ENCODE data around the gene TIPARP.

The TIPARP gene

GRCh38 chr3:156693166-156693565 is 18.8 kb downstream of the TIPARP start:
- Histone ChIP-seq H3K79me1 (ENCODE audit: low read length) (no peaks in the 10 kb centered on the region), H3K4me2 (ENCODE audit: low read length) (no peak overlapping the region), H3K9ac (ENCODE audit: low read length) (no peak overlapping the region), H3K14ac (ENCODE audit: low read length) (no peak overlapping the region), H3K9me3 (ENCODE audit: insufficient read depth, low read depth, low read length) (no peaks in the 10 kb centered on the region), H2BK120ac (ENCODE audit: insufficient read depth, low read length, poor library complexity) (no peak overlapping the region), H3K4me1 (ENCODE audit: control insufficient read depth in 1 of 2, insufficient read depth in 2 of 2, low read length in 2 of 2) (no peaks in the 10 kb centered on the region), H4K12ac (ENCODE audit: low read depth, low read length) (no peak overlapping the region), H2AFZ (ENCODE audit: insufficient read depth, low read length, poor library complexity) (no peak overlapping the region), H3K4me3 (ENCODE audit: low read depth, low read length) (no peak overlapping the region), H3K27ac (ENCODE audit: low read depth, low read length) (no peak overlapping the region), H4K91ac (ENCODE audit: low read depth, low read length) (no peak overlapping the region), H4K8ac (ENCODE audit: low read depth, low read length) (no peak overlapping the region), H2BK5ac (ENCODE audit: low read depth, low read length, poor library complexity) (no peak overlapping the region), H3K4ac (ENCODE audit: low read depth, low read length) (no peak overlapping the region), H3K79me2 (ENCODE audit: control insufficient read depth, insufficient read depth, low read length, poor library complexity) (no peaks in the 10 kb centered on the region), H2AK5ac (ENCODE audit: low read length) (no peak overlapping the region), H2BK12ac (ENCODE audit: low read length) (no peak overlapping the region), H3K18ac (ENCODE audit: low read length) (no peak overlapping the region), H3K27me3 (ENCODE audit: insufficient read depth, low read length) (no peaks in the 10 kb centered on the region), H3K23ac (ENCODE audit: low read length) (no peak overlapping the region), H3K36me3 (ENCODE audit: control insufficient read depth in 1 of 2, insufficient read depth in 2 of 2, low read length in 2 of 2) (peaks cover 2 to 4% of the 10 kb centered on the region in 2 experiments)
- WGBS (ENCODE audit: extremely low coverage, insufficient coverage, insufficient read length) = no CpG with 5 or more reads among the region's 2 CpGs
- DNase-seq = no peak

DNA sequence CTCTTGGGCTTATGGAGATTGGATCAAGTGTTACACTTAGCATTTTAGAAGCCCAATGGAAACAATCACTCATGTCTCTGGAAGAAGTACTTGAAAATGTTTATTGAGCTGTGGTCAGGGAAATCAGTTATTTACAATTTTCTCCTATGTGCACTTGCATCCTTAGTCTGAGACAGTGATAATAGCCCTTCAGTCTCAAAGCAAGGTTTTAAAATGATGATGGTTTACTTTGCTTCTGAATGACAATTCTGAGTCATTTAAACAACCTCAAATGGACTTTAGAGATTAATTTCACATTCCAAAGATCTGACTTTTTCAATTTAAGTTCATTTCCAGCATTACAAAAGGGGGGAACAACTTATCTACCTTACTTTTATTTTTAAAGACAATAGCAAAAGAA is 20.1 kb downstream of the TIPARP start:
- no peaks in the 10 kb centered on the region for H3K4me1 ChIP-seq (ENCODE audit: control insufficient read depth in 1 of 2, insufficient read depth in 2 of 2, low read length in 2 of 2)
- no peak overlapping the region for H2BK12ac ChIP-seq (ENCODE audit: low read length)
- no peak overlapping the region for H3K9ac ChIP-seq (ENCODE audit: low read length)
- no peak overlapping the region for H2BK120ac ChIP-seq (ENCODE audit: insufficient read depth, low read length, poor library complexity)
- H3K79me2 ChIP-seq (ENCODE audit: control insufficient read depth, insufficient read depth, low read length, poor library complexity) = no peaks in the 10 kb centered on the region
- H2AK5ac ChIP-seq (ENCODE audit: low read length) = no peak overlapping the region
- no peaks in the 10 kb centered on the region for H3K79me1 ChIP-seq (ENCODE audit: low read length)
- H3K27me3 ChIP-seq (ENCODE audit: insufficient read depth, low read length) = no peaks in the 10 kb centered on the region
- no peak overlapping the region for H3K4me2 ChIP-seq (ENCODE audit: low read length)
- H3K27ac ChIP-seq (ENCODE audit: low read depth, low read length) = no peak overlapping the region
- no peak overlapping the region for H3K4me3 ChIP-seq (ENCODE audit: low read depth, low read length)
- peaks cover 2 to 4% of the 10 kb centered on the region in 2 experiments for H3K36me3 ChIP-seq (ENCODE audit: control insufficient read depth in 1 of 2, insufficient read depth in 2 of 2, low read length in 2 of 2)
- H3K4ac ChIP-seq (ENCODE audit: low read depth, low read length) = no peak overlapping the region
- no peak overlapping the region for H3K18ac ChIP-seq (ENCODE audit: low read length)
- no peak for DNase-seq
- H3K14ac ChIP-seq (ENCODE audit: low read length) = no peak overlapping the region
- no peak overlapping the region for H4K8ac ChIP-seq (ENCODE audit: low read depth, low read length)
- H4K91ac ChIP-seq (ENCODE audit: low read depth, low read length) = no peak overlapping the region
- H3K23ac ChIP-seq (ENCODE audit: low read length) = no peak overlapping the region
- H2AFZ ChIP-seq (ENCODE audit: insufficient read depth, low read length, poor library complexity) = no peak overlapping the region
- H4K12ac ChIP-seq (ENCODE audit: low read depth, low read length) = no peak overlapping the region
- no peaks in the 10 kb centered on the region for H3K9me3 ChIP-seq (ENCODE audit: insufficient read depth, low read depth, low read length)
- H2BK5ac ChIP-seq (ENCODE audit: low read depth, low read length, poor library complexity) = no peak overlapping the region

DNA sequence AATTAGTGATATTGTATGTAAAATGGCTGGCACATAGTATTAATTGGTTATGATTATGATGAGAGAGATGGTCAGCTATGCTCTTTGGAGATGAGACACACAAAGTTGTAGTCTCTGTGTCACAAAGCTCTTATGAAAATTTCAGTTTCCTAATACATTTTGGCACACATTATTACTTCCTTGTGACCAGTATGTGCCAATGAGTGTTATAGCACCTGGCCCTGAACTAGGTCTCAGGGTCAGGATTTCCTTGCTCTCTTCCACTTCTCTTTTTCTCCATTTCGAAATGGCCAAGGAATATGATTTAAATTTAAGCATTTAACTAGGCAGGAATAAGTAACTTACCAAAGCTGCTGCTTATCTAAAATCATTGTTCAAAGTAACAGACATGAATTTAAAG is 28.0 kb downstream of the TIPARP start:
- Histone ChIP-seq H3K9ac (ENCODE audit: low read length) (no peak overlapping the region), H3K79me1 (ENCODE audit: low read length) (no peaks in the 10 kb centered on the region)

GRCh38 chr3:156704370-156705036 is 30.1 kb downstream of the TIPARP start:
- Histone ChIP-seq H4K91ac (ENCODE audit: low read depth, low read length) (no peak overlapping the region), H3K79me1 (ENCODE audit: low read length) (no peaks in the 10 kb centered on the region), H3K27me3 (ENCODE audit: insufficient read depth, low read length) (no peaks in the 10 kb centered on the region), H2AFZ (ENCODE audit: insufficient read depth, low read length, poor library complexity) (no peak overlapping the region), H3K4ac (ENCODE audit: low read depth, low read length) (no peak overlapping the region), H3K14ac (ENCODE audit: low read length) (no peak overlapping the region), H2BK120ac (ENCODE audit: insufficient read depth, low read length, poor library complexity) (no peak overlapping the region), H3K4me1 (ENCODE audit: control insufficient read depth in 1 of 2, insufficient read depth in 2 of 2, low read length in 2 of 2) (no peaks in the 10 kb centered on the region), H3K4me3 (ENCODE audit: low read depth, low read length) (no peak overlapping the region), H3K9ac (ENCODE audit: low read length) (no peak overlapping the region), H2AK5ac (ENCODE audit: low read length) (no peak overlapping the region), H3K36me3 (ENCODE audit: control insufficient read depth in 1 of 2, insufficient read depth in 2 of 2, low read length in 2 of 2) (peaks cover 3 to 9% of the 10 kb centered on the region in 2 experiments), H4K8ac (ENCODE audit: low read depth, low read length) (no peak overlapping the region), H3K9me3 (ENCODE audit: insufficient read depth, low read depth, low read length) (no peaks in the 10 kb centered on the region), H3K27ac (ENCODE audit: low read depth, low read length) (no peak overlapping the region), H3K79me2 (ENCODE audit: control insufficient read depth, insufficient read depth, low read length, poor library complexity) (no peaks in the 10 kb centered on the region), H3K18ac (ENCODE audit: low read length) (no peak overlapping the region), H3K23ac (ENCODE audit: low read length) (no peak overlapping the region), H2BK5ac (ENCODE audit: low read depth, low read length, poor library complexity) (no peak overlapping the region), H2BK12ac (ENCODE audit: low read length) (no peak overlapping the region), H3K4me2 (ENCODE audit: low read length) (no peak overlapping the region), H4K12ac (ENCODE audit: low read depth, low read length) (no peak overlapping the region)
- DNase-seq = no peak
- WGBS (ENCODE audit: extremely low coverage, insufficient coverage, insufficient read length) = no CpG with 5 or more reads among the region's 4 CpGs

More for the DNA sequence above, 28.0 kb downstream of the TIPARP start:
- Histone ChIP-seq H3K27ac (ENCODE audit: low read depth, low read length) (no peak overlapping the region), H4K8ac (ENCODE audit: low read depth, low read length) (no peak overlapping the region), H3K4ac (ENCODE audit: low read depth, low read length) (no peak overlapping the region), H3K4me3 (ENCODE audit: low read depth, low read length) (no peak overlapping the region), H4K91ac (ENCODE audit: low read depth, low read length) (no peak overlapping the region), H3K18ac (ENCODE audit: low read length) (no peak overlapping the region), H4K12ac (ENCODE audit: low read depth, low read length) (no peak overlapping the region), H2BK12ac (ENCODE audit: low read length) (no peak overlapping the region), H2AFZ (ENCODE audit: insufficient read depth, low read length, poor library complexity) (no peak overlapping the region), H2BK5ac (ENCODE audit: low read depth, low read length, poor library complexity) (no peak overlapping the region), H3K14ac (ENCODE audit: low read length) (no peak overlapping the region), H3K4me2 (ENCODE audit: low read length) (no peak overlapping the region), H3K23ac (ENCODE audit: low read length) (no peak overlapping the region), H2AK5ac (ENCODE audit: low read length) (no peak overlapping the region), H3K36me3 (ENCODE audit: control insufficient read depth in 1 of 2, insufficient read depth in 2 of 2, low read length in 2 of 2) (peaks cover 3 to 9% of the 10 kb centered on the region in 2 experiments), H2BK120ac (ENCODE audit: insufficient read depth, low read length, poor library complexity) (no peak overlapping the region), H3K4me1 (ENCODE audit: control insufficient read depth in 1 of 2, insufficient read depth in 2 of 2, low read length in 2 of 2) (no peaks in the 10 kb centered on the region), H3K27me3 (ENCODE audit: insufficient read depth, low read length) (no peaks in the 10 kb centered on the region), H3K9me3 (ENCODE audit: insufficient read depth, low read depth, low read length) (no peaks in the 10 kb centered on the region), H3K79me2 (ENCODE audit: control insufficient read depth, insufficient read depth, low read length, poor library complexity) (no peaks in the 10 kb centered on the region)
- DNase-seq = no peak
- no CpG with 5 or more reads among the region's 1 CpG for WGBS (ENCODE audit: extremely low coverage, insufficient coverage, insufficient read length)
